ENCODE data around the gene MGST3.
"Not testable (repeated sequence)": the region's sequence is repeated elsewhere in the genome, so short reads cannot be mapped to it uniquely, and the experiment has no call there.

MGST3 gene

DNA sequence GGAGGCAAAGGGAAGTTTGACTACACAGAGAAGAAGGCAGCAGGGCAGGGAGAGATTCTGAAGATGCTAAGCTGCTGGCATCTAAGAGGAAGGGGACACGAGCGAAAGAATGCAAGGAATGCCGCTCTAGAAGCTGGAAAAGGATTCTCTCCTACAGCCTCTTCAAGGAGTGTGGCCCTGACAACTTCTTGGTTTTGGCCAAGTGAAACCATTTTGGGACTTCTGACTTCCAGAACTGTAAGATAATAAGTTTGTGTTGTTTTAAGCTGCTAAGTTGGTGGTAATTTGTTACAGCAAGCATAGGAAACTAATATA lies 28.5 kb downstream of the MGST3 start:
- no peak for DNase-seq

DNA sequence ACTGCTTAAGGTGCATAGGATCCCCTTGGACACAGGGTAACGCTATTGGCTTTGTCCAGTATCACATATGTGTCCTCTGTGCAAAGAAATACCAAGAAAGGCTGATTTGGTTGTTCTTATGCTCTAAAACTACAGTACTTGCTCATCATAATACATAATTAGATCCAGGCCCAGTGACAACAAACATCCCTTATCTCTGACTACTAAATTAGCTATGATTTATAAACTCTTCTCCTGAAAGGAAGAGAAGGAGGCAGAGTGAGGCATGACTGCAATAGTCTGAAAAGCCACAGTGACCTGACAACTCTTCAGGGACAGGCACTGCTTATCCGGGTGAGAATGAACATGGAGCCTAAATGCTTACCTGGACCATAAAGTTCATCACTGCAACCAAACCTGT lies 30.7 kb downstream of the MGST3 start:
- DNase-seq, result no peak

DNA sequence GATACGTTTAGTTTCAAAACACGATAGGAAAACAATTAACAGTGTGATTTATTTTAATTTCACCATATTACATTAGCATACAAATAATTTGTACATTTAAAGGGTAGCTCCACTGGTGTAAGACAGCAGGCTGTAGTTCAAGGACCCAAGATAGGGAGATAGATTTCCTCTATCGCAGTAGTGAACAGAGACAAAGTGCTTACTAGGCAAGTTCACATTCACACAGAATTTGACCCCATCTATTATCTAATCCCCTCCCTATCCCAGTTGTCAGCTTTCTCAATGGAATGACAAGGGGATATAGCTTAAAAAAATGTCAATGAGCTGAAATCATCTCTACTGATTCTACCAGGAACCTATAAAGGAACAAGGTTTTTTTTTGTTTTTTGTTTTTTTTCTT lies 31.2 kb downstream of the MGST3 start:
- DNase-seq, result no peak

DNA sequence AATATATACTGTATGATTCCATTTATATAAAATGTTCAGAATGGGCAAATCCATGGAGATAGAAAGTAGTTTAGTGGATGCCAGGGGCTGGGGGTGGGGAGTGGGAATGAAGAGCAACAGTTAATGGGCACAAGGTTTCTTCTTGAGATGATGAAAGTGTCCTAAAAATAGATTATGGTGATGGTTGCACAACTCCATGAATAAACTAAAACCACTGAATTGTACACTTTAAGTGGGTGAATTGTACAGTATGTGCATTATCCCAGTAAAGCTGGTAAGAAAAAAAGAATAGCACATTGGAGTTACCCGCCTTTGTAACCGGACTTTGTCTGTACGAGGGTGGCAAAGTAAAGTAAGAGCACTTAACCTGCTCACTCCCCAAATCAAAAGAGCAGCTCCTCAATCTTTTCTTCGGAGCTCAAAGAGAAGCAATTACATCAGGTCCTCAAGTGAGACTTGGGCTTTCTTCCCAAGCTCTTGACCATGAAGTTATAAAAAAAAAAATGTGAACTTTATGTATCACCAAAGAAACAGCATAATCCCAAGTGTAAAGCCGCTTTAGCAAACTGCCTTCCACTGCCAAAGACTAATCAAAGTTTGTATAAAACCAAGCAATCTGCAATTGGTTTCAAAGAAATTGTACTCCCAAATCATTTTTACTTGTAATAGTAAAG lies 35.3 kb downstream of the MGST3 start:
- no peak for DNase-seq

DNA sequence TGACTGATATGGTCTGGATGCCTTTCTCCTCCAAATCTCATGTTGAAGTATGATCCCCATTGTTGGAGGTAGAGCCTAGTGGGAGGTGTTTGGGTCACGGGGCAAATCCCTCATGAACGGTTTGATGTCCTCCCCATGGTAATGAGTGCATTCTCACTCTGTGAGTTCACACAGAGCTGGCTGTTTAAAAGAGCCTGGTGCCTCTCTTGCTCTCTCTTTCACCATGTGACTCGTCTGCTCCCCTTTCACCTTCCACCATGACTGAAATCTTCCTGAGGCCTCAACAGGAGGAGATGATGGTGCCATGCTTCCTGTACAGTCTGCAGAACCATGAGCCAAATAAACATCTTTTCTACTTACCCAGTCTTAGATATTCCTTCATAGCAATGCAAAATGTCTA lies 37.1 kb downstream of the MGST3 start:
- no peak for DNase-seq

DNA sequence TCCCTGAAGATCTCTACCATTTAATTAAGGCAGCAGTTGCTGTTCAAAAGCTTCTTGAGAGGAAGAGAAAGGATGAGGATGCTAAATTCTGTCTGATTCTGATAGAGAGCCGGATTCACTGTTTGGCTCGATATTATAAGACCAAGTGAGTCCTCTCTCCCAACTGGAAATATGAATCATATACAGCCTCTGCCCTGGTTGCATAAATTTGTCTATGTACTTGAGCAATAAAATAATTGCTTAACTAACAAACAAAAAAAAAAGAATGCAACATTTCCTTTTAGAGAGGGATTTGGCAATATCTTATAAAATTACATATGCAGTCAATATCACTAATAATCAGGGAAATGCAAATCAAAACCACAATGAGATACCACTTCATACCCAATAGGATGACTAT lies 40.5 kb downstream of the MGST3 start:
- DNase-seq, result no peak

DNA sequence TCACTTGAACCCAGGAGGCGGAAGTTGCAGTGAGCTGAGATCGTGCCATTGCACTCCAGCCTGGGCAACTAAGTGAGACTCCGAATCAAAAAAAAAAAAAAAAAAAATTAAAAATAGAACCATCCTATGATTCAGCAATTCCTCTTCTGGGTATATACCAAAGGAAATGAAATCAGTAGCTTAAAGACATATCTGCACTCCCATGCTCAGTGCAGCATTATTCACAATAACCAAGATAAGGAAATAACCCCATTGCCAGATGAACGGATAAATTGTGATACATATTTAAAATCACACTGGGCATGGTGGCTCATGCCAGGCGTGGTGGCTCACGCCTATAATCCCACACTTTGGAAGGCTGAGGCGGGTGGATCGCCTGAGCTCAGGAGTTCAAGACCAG lies 43.6 kb downstream of the MGST3 start:
- no peak for DNase-seq

DNA sequence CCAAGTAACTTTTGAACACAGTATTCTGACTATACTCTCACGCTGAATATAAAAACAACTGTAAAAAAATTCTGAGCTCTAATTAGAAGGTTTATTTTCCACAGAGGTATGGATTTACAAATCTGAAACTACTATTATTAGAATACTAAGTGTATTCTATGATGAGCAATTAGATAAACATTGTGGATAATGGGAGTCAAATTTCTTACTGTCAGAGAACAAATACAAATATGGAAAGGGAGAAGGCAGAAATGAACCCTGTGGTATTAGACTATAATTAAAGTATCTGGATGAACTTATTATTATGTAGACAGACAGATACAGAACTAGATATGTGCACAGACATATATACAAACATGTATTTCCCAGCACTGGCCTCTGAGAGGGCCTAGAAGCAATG lies 44.8 kb downstream of the MGST3 start:
- DNase-seq, result no peak

DNA sequence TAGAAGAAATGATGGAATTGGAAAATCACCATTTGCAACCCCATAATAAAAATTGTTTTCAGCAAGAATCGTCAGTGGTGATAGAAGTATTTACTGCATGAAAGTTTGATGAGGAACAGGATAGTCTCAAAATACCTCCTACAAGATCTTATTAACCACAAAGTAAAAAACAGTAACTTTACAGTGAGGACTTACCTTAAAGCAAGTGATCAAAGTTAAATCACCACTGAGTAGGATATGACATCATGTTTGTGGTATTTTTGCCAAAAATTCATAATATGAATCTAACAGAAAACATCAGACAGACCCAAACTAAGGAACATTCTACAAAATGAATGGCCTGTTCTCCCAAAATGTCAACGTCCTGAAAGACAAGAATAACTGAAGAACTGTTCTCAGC lies 47.5 kb downstream of the MGST3 start:
- no peak for DNase-seq

DNA sequence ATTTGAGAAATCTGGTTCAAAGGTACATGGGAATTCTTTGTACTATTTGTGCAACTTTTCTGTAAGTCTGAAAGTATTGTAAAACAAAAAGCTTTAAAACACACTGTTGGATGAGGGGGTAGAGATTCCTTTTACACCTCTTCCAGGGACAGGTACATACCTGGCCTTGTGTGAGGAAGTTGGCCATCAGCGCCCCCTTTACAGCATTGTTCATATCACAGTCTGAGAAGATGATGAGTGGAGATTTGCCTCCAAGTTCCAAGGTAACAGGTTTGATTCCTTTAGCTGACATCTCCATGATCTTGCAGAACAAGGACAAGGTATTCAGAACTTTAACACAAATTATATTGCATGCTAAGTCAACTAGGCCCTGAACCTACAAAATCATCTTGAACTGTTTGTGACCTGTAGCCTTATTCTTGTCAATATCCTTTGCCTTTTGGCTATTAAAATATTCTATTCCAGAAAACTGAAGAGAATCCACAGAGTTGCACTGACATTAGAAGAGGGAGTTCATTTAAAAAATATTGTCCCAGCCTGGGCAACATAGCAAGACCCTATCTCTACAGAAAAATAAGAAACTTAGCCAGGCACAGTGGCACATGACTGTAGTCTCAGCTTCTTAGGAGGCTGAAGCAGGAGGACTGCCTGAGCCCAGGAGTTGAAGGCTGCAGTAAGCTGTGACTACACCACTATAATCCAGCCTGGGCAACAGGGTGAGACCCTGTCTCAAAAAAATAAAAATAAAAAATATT lies 48.4 kb downstream of the MGST3 start:
- DNase-seq, result no peak

DNA sequence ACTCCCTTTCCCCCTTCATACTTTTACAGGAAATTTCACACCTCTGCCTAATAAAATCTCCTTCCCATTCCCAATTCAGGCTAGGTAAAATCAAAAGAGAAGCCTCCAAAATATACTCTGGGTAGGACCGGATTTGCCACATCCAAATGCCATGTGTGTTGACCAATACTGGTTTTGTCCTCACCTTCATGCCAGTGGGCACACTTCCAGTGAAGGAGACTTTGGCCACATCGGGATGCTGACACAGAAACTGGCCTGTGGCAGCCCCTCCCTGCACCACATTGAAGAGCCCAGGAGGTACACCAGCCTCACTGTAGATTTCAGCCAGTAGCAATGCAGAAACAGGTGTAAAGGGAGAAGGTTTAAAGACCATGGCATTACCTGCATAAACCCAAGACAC lies 49.3 kb downstream of the MGST3 start:
- DNase-seq, result no peak

DNA sequence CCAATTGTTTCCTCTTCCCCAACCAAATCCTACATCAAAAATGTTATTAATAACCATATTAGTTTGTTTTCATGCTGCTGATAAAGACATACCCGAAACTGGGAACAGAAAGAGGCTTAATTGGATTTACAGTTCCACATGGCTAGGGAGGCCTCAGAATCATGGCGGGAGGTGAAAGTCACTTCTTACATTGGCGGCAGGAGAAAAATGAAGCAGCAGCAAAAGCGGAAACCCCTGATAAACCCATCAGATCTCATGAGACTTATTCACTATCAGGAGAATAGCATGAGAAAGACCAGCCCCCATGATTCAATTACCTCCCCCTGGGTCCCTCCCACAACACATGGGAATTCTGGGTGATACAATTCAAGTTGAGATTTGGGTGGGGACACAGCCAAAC lies 49.7 kb downstream of the MGST3 start:
- not testable (repeated sequence) for DNase-seq

DNA sequence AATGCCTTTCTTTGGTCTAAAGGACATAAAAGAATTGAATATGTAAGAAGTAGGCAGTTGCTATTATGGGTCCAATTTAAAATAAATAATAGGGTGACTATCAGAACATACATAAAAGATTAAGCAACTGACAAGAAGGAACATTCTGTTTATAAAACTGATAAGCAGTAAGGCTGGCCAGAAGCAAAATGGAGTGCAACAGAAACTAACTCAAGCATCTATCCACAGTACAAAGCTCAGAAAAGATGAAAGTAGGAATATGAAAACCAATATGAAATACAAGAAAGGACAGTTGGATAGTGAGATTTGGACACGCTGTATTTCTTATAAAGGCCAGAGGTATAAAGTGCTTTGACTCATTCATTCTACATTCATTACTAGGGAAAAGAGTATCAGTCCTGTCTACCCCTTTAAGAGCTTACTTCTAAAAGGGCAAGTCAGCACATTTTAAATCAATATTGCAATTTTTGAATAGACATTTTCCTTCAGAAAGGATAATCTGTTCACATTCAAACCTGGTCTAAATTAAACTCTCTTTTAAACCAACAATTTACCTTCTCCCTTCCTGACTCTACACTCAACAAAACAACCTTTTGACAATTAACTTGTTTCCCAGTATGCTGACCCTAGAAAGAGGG lies 52.9 kb downstream of the MGST3 start:
- DNase-seq, result no peak

DNA sequence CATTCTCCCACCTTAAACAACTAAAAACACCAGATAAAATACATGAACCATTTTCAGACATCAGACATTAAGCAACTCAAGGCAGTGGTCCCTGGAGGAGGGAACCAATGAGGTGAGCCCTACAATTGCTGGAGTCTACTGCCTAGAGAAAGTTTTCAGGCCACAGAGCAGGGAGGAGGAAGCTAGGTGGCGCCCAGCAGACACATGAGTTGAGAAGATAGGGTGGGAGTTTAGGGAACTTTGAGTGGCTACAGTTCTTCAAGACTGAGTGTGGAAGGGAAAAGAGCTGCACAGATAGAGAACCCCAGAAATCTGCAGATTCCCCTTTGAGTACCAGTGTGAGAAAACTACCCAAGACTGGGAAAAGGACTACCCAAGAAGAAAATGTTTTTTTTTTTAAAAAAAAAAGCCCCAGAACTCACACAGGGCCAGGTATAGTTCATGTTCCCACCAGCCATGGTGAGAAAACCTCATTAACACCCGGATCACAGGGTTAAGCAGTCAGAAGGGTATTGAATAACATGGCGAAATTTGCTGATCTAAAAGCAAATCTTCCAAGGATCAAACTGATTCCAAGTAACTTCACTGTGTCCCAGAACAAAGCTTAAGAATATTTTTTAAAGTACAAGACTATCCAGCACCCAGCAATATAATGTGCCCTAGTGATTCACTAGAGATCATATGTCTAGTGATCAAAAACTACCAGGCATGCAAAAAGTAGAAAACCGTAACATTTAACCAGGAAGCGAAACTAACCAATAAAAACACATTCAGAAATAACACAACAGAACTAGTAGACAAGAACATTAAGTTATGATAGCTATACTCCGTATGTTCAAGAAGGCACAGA lies 55.3 kb downstream of the MGST3 start:
- DNase-seq, result no peak

DNA sequence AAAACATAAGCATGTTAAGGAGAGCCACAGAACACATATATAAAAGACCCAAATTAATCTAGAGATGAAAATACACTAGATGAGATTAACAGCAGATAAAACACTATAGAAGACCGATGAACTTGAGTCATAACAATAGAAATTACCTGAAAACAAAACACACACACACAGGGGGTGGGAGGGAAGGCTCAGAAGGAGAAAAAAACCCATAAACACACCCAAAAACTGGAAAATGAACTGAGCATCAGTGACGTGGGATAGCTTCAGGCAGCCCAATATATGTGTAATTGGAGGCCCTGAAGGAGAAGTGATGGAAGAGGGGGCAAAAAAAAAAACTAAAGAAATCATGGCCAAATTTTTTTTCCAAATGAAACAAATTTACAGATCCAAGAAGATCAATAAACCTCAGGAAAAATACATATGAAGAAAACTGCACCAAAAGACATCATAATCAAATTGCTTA lies 56.0 kb downstream of the MGST3 start:
- DNase-seq, result no peak

DNA sequence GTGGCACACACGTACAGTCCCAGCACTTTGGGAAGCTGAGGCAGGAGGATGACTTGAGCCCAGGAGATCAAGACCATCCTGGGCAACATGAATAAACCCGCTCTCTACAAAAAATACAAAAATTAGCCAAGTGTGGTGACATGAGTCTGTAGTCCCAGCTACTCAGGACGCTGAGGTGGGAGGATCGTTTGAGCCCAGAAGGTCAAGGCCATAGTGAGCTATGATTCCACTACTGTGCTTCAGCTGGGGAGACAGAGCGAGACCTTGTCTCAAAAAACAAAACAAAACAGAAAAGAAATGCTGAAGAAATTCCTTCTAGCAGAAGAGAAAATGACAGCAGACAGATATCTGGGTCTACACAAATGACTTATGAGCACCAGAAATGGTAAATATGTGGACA lies 57.0 kb downstream of the MGST3 start:
- no peak for DNase-seq

DNA sequence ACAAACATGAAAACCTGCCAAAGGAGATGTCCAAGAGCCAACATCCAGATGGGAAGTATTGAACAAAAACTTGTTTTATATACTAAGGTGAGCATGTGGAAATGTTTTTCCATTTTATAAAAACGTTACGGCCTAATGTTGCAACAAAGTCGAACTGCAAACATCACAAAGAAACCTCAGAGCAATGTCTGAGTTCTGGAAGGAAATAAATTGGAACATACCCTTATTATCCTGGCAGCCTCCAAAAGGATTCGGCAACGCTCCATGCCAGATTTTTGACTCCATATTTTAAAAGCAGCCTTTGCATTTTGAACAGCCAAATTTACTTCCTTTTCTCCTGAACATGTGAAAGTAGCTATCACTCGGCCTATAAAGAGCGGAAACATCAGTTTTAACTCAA lies 64.0 kb downstream of the MGST3 start:
- DNase-seq, result no peak

DNA sequence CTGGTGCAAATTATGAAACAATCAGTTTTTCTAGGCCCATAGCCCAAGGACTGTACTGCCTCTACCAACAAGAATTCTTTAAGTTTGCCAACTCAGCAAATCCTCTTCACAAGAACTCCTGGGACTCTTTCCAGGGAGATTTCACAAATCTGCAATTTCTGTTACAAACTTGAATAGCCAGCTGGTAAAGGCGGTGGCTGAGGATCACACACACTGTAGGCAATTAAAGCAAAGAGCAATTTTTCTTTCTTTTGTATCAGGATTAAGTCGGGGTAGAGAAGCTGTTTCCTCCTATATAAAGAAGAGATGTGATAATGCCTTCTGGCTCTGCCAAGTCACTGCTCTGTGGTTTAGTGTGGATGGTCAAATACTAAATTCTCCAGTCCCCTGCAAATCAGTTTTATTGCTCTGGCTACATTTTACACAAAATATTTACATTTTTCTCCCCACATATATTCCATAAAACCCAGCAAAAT lies 65.6 kb downstream of the MGST3 start:
- no peak for DNase-seq

DNA sequence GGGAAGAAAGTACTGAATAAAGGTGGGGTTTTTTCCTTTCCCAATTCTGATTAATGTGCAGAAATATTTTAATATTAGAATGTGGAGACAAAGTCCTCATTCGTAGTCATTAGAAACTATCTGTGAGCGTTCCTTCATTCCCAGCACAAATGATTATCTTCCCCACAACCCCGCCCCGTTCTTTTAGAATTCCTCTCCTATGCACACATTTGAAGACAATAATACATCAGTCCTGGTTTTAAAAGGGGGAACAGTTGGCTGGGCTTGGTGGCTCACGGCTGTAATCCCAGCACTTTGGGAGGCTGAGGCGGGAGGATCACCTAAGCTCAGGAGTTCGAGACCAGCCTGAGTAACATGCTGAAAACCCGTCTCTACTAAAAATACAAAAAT lies 66.5 kb downstream of the MGST3 start:
- no peak for DNase-seq

DNA sequence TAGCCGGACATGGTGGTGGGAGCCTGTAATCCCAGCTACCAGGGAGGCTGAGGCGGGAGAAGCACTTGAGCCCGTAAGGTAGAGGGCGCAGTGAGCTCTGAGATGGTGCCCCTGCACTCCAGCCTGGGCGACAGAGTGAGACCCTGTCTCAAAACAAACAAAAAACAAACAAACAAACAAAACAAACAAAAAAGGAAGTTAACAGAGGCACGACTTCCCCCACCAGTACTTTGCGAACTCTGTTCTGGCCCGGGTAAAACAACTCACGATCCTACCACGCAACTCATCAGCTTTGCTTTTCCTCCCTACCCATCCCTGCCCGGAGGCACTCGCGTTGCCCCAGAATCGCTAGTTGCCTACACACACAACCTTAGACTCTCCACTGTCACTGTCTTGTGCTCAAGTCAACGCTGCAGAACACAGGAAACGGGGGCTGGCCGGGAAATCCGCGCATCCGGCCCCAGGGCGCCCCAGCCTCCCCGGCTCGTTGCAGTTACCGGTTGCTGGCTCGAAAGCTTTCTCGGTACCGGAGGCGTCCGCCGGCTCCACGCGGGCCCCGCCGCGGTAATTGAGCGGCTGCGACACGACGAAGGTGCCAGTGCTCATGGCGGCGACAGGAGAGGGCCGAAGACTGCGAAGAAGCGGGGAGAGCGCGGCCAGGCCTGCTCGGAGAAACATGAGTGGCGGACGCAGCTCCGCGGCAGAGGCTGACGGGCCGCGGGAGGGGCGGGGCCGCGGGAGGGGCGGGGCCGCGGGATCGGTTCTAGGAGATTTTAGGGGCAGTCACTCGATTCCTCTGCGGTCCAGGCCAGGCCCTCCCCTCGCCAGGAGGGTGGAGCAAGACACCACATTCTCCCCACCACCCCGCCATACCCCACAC lies 67.1 kb downstream of the MGST3 start, which contains the start of gene ALDH9A1:
ALDH9A1 (minus strand) TSS at position 682 of the 880 bp plus-strand sequence; CDS start at position 678, 4 bp downstream.
- peak; percentile 89 for DNase-seq

DNA sequence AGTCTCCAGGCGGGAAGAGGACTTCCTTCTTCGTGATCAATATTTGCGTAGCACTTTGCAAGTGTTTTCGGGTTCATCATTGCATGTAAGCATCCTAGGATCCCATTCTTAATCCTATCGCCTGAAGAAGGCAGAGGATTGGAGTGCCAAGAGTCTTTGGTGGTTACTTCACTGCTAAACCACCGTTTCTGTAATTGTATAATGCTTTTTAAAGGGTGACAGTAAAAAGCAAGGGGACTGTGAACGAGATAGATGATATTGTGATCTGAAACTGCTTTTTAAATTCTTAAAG lies 67.7 kb downstream of the MGST3 start:
- no peak for DNase-seq

DNA sequence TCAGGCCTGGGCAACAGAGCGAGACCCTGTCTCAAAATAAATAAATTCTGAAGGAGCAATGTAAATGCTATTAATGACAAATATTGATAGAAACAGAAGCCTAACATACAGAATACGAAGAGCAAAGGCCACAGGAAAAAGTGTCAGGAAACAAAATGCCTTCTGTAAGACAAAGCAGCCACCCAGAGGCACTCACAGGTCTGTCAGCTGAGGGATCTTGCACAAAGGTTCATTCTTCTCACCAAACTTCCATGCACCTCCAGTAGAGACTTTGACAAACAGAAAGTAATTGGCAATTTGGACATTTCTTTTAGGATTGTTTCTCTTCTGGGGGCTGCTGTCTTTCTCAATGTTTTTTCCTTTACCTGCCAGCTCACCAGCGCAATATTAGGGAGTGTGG lies 68.5 kb downstream of the MGST3 start:
- DNase-seq, result no peak

Measured in stimulated activated CD4-positive, alpha-beta T cell treated with anti-CD3 and anti-CD28 coated beads, Interleukin-4, amount 100 ng/mL, for 1 hour (primary cell).